ENCODE measurements around the gene VENTX.

Gene VENTX

DNA sequence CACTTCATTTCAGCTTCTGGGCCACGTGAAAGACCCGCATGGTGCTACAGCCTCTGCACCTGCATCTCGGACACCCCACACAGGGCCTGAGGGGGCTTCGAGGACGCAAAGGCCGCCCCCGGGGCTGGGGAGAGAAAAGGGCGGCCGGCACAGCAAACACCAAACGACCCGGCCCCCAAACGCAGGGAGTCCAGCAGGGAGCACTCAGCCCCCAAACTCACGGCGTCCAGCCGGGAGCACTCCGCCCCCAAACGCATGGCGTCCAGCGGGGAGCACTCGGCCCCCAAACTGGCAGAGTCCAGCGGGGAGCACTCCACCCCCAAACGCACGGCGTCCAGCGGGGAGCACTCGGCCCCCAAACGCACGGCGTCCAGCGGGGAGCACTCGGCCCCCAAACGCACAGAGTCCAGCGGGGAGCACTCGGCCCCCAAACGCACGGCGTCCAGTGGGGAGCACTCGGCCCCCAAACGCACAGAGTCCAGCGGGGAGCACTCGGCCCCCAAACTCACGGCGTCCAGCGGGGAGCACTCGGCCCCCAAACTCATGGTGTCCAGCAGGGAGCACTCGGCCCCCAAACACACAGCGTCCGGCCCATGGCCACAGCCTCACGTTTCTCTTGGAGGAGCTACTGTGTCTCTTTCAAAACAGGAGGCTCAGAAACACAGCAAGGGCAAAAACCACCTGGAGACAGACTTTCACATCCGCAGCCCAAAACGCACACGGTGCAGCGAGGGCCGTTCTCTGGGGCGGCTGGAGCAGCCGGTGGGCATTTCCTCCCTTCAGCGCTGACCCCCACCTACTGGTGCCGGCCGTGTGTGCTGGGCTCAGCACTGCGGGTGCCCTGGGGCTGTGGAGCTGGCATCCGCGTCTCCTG is 34.6 kb upstream of the VENTX start:
- Histone ChIP-seq H3K9ac (ENCODE audit: low read length in 2 of 2) (no peak overlapping the region), H3K27me3 (ENCODE audit: control insufficient read depth in 1 of 2, insufficient read depth in 2 of 2, low read length in 2 of 2) (peaks cover 0 to 2% of the 10 kb centered on the region in 2 donors), H3K4me3 (ENCODE audit: low read length in 2 of 2) (no peak overlapping the region), H3K36me3 (ENCODE audit: control insufficient read depth in 2 of 2, insufficient read depth in 2 of 2, low read length in 2 of 2) (no peaks in the 10 kb centered on the region), H3K9me3 (ENCODE audit: control insufficient read depth in 2 of 2, low read length in 2 of 2) (no peaks in the 10 kb centered on the region), H3K27ac (ENCODE audit: low read length) (no peak overlapping the region), H3K4me1 (ENCODE audit: control insufficient read depth, insufficient read depth, low read length) (no peaks in the 10 kb centered on the region)

DNA sequence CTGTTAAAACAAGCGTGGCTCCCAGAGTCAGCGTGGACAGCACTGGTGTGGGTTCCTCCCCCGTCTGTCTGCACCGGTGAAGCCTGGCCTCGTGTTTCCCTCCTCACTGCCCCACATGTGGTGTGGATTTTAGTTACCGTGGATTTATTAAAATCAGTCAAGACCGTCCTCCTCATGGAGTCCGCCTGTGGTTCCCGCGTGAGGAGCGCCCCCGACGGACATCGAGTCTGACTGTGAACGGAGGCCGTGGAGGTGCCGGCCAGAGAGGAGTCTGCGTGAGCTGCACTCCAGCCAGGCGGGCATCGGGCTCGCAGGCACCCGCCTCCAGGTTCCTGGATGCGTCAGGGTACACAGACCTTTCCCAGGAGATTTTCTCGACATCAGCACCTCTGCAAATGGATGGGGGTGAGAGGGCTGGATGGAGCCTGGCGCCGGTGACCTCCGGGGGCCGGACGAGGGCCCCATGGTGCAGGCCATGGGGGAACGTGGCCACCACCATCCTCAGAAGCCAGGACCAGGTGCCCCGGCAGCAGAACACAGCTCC is 33.9 kb upstream of the VENTX start:
- Histone ChIP-seq H3K9me3 (ENCODE audit: control insufficient read depth in 2 of 2, low read length in 2 of 2) (no peaks in the 10 kb centered on the region), H3K4me3 (ENCODE audit: low read length in 2 of 2) (no peak overlapping the region), H3K27ac (ENCODE audit: low read length) (no peak overlapping the region), H3K9ac (ENCODE audit: low read length in 2 of 2) (no peak overlapping the region), H3K4me1 (ENCODE audit: control insufficient read depth, insufficient read depth, low read length) (no peaks in the 10 kb centered on the region), H3K27me3 (ENCODE audit: control insufficient read depth in 1 of 2, insufficient read depth in 2 of 2, low read length in 2 of 2) (peaks cover 0 to 2% of the 10 kb centered on the region in 2 donors), H3K36me3 (ENCODE audit: control insufficient read depth in 2 of 2, insufficient read depth in 2 of 2, low read length in 2 of 2) (no peaks in the 10 kb centered on the region)

DNA sequence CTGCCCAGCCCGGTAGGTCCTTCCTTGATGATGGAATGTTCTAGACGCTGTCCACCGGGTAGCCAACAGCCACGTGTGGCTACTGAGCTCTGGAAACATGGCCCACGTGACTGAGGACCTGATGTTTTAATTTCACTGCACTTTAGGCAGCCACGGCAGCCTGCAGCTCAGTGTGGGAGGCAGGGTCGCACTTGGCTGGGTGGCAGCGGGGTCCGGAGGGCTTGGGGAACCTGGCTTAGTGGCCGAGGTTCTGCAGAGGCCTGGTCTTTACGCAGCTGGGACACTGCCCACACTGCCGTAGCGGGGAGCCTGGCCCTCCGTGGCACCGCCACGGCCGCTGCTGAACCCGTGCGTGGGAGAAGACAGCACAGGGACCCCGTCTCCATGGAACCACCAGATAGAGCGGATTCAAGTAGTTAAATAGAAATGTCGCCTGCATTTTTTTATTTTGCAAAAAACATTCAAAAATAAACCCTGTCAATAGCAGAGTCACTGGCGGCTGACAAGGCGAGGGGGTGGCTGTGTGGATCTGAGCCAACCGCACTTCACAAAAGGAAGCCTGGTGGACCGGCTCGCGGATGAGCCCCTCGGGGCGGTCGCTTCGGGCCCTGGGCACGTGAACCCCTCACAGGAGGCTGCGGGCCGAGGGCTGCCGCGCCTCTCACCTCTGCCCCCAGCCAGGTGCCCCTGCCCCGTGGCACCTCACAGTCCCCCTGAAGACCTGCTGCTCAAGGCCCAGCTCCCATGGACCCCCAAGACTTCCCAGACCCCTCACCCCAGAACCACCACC is 33.2 kb upstream of the VENTX start:
- Histone ChIP-seq H3K9me3 (ENCODE audit: control insufficient read depth in 2 of 2, low read length in 2 of 2) (no peaks in the 10 kb centered on the region), H3K4me1 (ENCODE audit: control insufficient read depth, insufficient read depth, low read length) (no peaks in the 10 kb centered on the region), H3K27ac (ENCODE audit: low read length) (no peak overlapping the region), H3K27me3 (ENCODE audit: control insufficient read depth in 1 of 2, insufficient read depth in 2 of 2, low read length in 2 of 2) (peaks cover 0 to 2% of the 10 kb centered on the region in 2 donors), H3K4me3 (ENCODE audit: low read length in 2 of 2) (no peak overlapping the region), H3K36me3 (ENCODE audit: control insufficient read depth in 2 of 2, insufficient read depth in 2 of 2, low read length in 2 of 2) (no peaks in the 10 kb centered on the region), H3K9ac (ENCODE audit: low read length in 2 of 2) (no peak overlapping the region)

GRCh38 chr10:133205146-133205545 is 32.5 kb upstream of the VENTX start:
- Histone ChIP-seq H3K36me3 (ENCODE audit: control insufficient read depth in 2 of 2, insufficient read depth in 2 of 2, low read length in 2 of 2) (no peaks in the 10 kb centered on the region), H3K27me3 (ENCODE audit: control insufficient read depth in 1 of 2, insufficient read depth in 2 of 2, low read length in 2 of 2) (peaks cover 0 to 2% of the 10 kb centered on the region in 2 donors), H3K9ac (ENCODE audit: low read length in 2 of 2) (no peak overlapping the region), H3K4me1 (ENCODE audit: control insufficient read depth, insufficient read depth, low read length) (no peaks in the 10 kb centered on the region), H3K27ac (ENCODE audit: low read length) (no peak overlapping the region), H3K9me3 (ENCODE audit: control insufficient read depth in 2 of 2, low read length in 2 of 2) (no peaks in the 10 kb centered on the region), H3K4me3 (ENCODE audit: low read length in 2 of 2) (no peak overlapping the region)

GRCh38 chr10:133206356-133207040 is 31.2 kb upstream of the VENTX start:
- Histone ChIP-seq H3K4me3 (ENCODE audit: low read length in 2 of 2) (no peak overlapping the region), H3K27ac (ENCODE audit: low read length) (no peak overlapping the region), H3K9me3 (ENCODE audit: control insufficient read depth in 2 of 2, low read length in 2 of 2) (no peaks in the 10 kb centered on the region), H3K27me3 (ENCODE audit: control insufficient read depth in 1 of 2, insufficient read depth in 2 of 2, low read length in 2 of 2) (peaks cover 0 to 2% of the 10 kb centered on the region in 2 donors), H3K9ac (ENCODE audit: low read length in 2 of 2) (no peak overlapping the region), H3K36me3 (ENCODE audit: control insufficient read depth in 2 of 2, insufficient read depth in 2 of 2, low read length in 2 of 2) (no peaks in the 10 kb centered on the region), H3K4me1 (ENCODE audit: control insufficient read depth, insufficient read depth, low read length) (no peaks in the 10 kb centered on the region)

- no peaks in the 10 kb centered on the region for H3K9me3 ChIP-seq (ENCODE audit: control insufficient read depth in 2 of 2, low read length in 2 of 2)
- no peak overlapping the region for H3K9ac ChIP-seq (ENCODE audit: low read length in 2 of 2)
- H3K36me3 ChIP-seq (ENCODE audit: control insufficient read depth in 2 of 2, insufficient read depth in 2 of 2, low read length in 2 of 2), result no peaks in the 10 kb centered on the region
- H3K27ac ChIP-seq (ENCODE audit: low read length), result no peak overlapping the region
- no peaks in the 10 kb centered on the region for H3K4me1 ChIP-seq (ENCODE audit: control insufficient read depth, insufficient read depth, low read length)
- H3K27me3 ChIP-seq (ENCODE audit: control insufficient read depth in 1 of 2, insufficient read depth in 2 of 2, low read length in 2 of 2), result peaks cover 0 to 2% of the 10 kb centered on the region in 2 donors
- no peak overlapping the region for H3K4me3 ChIP-seq (ENCODE audit: low read length in 2 of 2)
Observed at GRCh38 chr10:133207041-133207600, 30.5 kb upstream of the VENTX start.

GRCh38 chr10:133207627-133208026 is 30.0 kb upstream of the VENTX start:
- H3K27me3 ChIP-seq (ENCODE audit: control insufficient read depth in 1 of 2, insufficient read depth in 2 of 2, low read length in 2 of 2), result peaks cover 0 to 2% of the 10 kb centered on the region in 2 donors
- no peaks in the 10 kb centered on the region for H3K36me3 ChIP-seq (ENCODE audit: control insufficient read depth in 2 of 2, insufficient read depth in 2 of 2, low read length in 2 of 2)
- H3K9me3 ChIP-seq (ENCODE audit: control insufficient read depth in 2 of 2, low read length in 2 of 2), result no peaks in the 10 kb centered on the region
- no peaks in the 10 kb centered on the region for H3K4me1 ChIP-seq (ENCODE audit: control insufficient read depth, insufficient read depth, low read length)
- H3K4me3 ChIP-seq (ENCODE audit: low read length in 2 of 2), result no peak overlapping the region
- H3K9ac ChIP-seq (ENCODE audit: low read length in 2 of 2), result no peak overlapping the region
- no peak overlapping the region for H3K27ac ChIP-seq (ENCODE audit: low read length)

- H3K9ac ChIP-seq (ENCODE audit: low read length in 2 of 2), result no peak overlapping the region
- H3K9me3 ChIP-seq (ENCODE audit: control insufficient read depth in 2 of 2, low read length in 2 of 2), result no peaks in the 10 kb centered on the region
- H3K27ac ChIP-seq (ENCODE audit: low read length), result no peak overlapping the region
- H3K4me3 ChIP-seq (ENCODE audit: low read length in 2 of 2), result no peak overlapping the region
- peaks cover 0 to 2% of the 10 kb centered on the region in 2 donors for H3K27me3 ChIP-seq (ENCODE audit: control insufficient read depth in 1 of 2, insufficient read depth in 2 of 2, low read length in 2 of 2)
- H3K4me1 ChIP-seq (ENCODE audit: control insufficient read depth, insufficient read depth, low read length), result no peaks in the 10 kb centered on the region
- no peaks in the 10 kb centered on the region for H3K36me3 ChIP-seq (ENCODE audit: control insufficient read depth in 2 of 2, insufficient read depth in 2 of 2, low read length in 2 of 2)
Observed at GRCh38 chr10:133208466-133208865, 29.2 kb upstream of the VENTX start.

DNA sequence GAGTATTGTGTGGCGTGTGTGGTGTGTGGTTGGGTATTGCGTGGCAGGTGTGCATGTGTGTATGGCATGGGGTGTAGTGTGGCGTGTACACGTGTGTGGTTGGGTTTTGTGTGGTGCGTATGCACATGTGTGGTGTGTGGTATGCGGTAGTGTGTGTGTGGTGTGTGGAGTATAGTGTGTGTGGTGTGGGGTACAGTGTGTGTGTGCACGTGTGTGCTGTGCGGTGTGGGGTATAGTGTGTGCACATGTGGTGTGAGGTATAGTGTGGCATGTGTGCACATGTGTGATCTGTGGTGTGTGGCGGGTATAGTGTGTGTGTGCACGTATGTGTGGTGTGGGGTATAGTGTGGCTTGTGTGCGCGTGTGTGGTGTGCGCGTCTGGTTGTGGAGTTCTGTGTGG is 28.5 kb upstream of the VENTX start:
- H3K9ac ChIP-seq (ENCODE audit: low read length in 2 of 2), result no peak overlapping the region
- no peaks in the 10 kb centered on the region for H3K9me3 ChIP-seq (ENCODE audit: control insufficient read depth in 2 of 2, low read length in 2 of 2)
- H3K27me3 ChIP-seq (ENCODE audit: control insufficient read depth in 1 of 2, insufficient read depth in 2 of 2, low read length in 2 of 2), result peaks cover 0 to 2% of the 10 kb centered on the region in 2 donors
- H3K4me1 ChIP-seq (ENCODE audit: control insufficient read depth, insufficient read depth, low read length), result no peaks in the 10 kb centered on the region
- H3K4me3 ChIP-seq (ENCODE audit: low read length in 2 of 2), result no peak overlapping the region
- H3K27ac ChIP-seq (ENCODE audit: low read length), result no peak overlapping the region
- H3K36me3 ChIP-seq (ENCODE audit: control insufficient read depth in 2 of 2, insufficient read depth in 2 of 2, low read length in 2 of 2), result no peaks in the 10 kb centered on the region

DNA sequence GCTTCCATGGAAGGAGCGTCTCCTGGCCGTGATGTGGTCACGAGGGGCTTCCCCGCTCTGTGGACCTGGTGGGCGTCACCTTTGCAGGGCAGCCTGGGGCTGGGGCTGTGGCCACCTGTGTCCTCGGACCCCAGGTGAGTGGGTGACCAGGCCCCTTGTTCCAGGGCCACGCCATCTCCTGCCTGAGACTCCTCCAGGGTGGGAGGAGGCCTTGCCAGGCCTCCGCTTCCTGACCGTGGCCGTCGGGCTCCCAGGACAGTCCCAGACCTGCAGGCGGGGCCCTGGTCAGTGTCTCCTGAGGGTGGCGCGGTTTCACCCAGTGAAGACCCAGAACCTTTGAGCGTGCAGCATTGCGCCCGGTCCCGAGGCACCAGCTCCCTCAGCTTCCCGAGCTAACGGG is 28.0 kb upstream of the VENTX start:
- H3K27ac ChIP-seq (ENCODE audit: low read length), result no peak overlapping the region
- no peak overlapping the region for H3K4me3 ChIP-seq (ENCODE audit: low read length in 2 of 2)
- no peaks in the 10 kb centered on the region for H3K9me3 ChIP-seq (ENCODE audit: control insufficient read depth in 2 of 2, low read length in 2 of 2)
- H3K4me1 ChIP-seq (ENCODE audit: control insufficient read depth, insufficient read depth, low read length), result no peaks in the 10 kb centered on the region
- H3K27me3 ChIP-seq (ENCODE audit: control insufficient read depth in 1 of 2, insufficient read depth in 2 of 2, low read length in 2 of 2), result peaks cover 0 to 2% of the 10 kb centered on the region in 2 donors
- no peaks in the 10 kb centered on the region for H3K36me3 ChIP-seq (ENCODE audit: control insufficient read depth in 2 of 2, insufficient read depth in 2 of 2, low read length in 2 of 2)
- no peak overlapping the region for H3K9ac ChIP-seq (ENCODE audit: low read length in 2 of 2)
